GM19238 (cell line): Measurements from ENCODE around the gene IGSF6.
"Not testable (repeated sequence)": the region's sequence is repeated elsewhere in the genome, so short reads cannot be mapped to it uniquely, and the experiment has no call there.

ENCODE experiments used
- DNase-seq: peaks from one replicate; pipeline ENCODE4 v3.0.0; 2011; ENCODE audit warnings: low spot score; ENCODE audit not compliant: insufficient read length

Gene IGSF6

GRCh38 chr16:21653571-21653970, 1.2 kb upstream of the IGSF6 start:
- DNase-seq: no peak

GRCh38 chr16:21651515-21651914, 893 bp downstream of the IGSF6 start:
- DNase-seq: no peak

DNA sequence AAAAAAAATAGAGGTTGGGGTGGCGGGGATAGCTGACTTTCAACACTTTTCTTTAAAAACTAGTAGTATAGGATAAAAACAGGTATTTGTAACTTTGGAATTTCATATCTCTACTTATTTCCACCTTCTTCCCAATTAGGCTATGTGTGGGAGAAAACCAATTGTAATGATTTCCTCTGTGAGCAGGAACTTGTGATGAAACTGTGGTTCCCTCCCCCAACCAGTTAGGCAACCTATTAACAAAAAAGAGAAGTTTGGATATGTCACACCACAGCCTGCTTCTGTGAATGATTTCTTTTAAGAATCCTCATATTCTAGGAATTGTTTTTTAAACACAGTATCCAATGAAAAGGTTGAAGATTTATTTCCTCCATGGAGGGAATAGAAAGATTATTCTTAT, 1.9 kb downstream of the IGSF6 start:
- DNase-seq: no peak

DNA sequence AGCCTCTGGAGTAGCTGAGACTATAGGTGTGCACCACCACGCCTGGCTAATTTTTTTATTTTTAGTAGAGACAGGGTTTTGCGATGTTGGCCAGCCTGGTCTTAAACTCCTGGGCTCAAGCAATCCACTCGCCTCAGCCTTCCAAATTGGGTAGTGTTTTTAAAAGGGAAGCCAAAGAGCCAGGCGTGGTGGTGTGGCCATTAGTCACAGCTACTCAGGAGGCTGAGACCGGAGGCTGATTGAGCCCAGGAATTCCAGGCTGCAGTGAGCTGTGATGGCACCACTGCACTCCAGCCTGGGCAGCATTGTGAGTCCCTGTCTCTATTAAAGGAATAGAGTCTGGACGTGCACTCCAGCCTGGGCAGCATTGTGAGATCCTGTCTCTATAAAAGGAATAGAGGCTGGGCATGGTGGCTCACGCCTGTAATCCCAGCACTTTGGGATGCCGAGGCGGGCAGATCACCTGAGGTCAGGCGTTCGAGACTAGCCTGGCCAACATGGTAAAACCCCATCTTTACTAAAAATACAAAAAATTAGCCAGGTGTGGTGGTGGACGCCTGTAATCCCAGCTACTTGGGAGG, 2.5 kb downstream of the IGSF6 start:
- DNase-seq: not testable (repeated sequence)

DNA sequence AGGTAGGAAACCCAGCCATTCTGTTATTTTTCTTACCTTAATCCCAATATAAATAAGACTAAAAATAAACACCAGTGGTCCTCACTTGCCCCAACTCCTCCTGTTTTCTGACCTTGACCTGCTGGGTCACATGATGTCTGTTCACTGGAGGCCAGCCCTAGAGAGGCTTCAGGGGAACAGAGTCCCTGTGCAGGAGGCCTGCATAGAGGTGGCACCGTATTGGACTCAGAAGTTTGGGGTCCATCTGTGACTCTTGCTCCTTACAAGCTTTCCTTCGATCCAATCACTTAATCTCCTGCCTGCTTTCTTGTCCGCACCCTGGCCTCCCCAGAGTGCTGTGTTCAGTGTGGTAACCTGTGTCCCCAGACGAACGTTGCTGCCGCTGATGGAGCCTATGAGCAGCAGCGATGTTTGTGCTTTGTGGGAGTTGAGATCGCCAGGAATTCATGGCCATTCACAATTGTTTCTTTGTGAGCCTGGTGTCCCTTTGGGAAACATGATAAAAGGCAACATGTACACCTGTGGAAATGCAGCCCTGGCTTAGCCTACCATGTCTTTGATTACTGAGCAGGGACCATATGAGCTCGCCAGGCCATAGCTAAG, 4.7 kb downstream of the IGSF6 start:
- DNase-seq: no peak

- peak; percentile 63 for DNase-seq
Measured at GRCh38 chr16:21646721-21647561, 5.5 kb downstream of the IGSF6 start.

DNA sequence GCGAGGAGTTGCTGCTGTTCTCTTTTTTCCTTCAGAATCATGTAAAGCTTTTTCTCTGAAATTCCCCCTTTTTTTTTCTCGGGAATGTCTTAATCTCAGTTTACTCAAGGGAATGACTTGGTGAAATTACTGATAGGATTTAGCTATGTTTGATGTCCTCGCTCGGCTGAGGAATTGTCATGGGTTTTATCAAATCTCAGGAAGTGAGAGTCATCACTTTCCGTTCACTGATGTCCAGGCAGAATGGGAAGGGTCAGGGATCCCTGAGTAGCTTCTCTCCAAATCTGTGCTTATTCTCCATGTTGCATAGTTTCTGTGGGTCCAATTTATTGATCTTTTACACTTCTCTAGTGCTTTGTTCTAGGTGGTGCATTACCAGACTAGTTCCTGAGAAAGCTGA, 6.3 kb downstream of the IGSF6 start:
- DNase-seq: no peak

DNA sequence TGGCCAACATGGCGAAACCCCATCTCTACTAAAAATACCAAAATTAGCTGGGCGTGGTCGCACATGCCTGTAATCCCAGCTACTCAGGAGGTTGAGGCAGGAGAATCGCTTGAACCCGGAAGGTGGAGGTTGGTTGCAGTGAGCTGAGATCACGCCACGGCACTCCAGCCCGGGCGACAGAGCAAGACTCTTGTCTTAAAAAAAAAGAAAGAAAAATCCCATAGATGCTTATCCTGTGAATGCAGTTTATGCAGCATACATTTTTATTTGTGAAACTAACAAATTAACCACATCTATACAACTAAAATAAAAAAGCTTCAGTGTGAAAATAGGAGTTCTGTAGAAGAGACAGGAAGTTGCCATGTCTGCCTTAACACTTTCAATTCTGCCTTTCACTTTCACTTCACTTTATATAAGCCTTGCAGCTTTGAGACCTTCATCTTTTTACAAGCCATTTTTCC, 7.1 kb downstream of the IGSF6 start:
- no peak for DNase-seq

- no peak for DNase-seq
Measured at GRCh38 chr16:21644674-21645073, 7.7 kb downstream of the IGSF6 start.

DNA sequence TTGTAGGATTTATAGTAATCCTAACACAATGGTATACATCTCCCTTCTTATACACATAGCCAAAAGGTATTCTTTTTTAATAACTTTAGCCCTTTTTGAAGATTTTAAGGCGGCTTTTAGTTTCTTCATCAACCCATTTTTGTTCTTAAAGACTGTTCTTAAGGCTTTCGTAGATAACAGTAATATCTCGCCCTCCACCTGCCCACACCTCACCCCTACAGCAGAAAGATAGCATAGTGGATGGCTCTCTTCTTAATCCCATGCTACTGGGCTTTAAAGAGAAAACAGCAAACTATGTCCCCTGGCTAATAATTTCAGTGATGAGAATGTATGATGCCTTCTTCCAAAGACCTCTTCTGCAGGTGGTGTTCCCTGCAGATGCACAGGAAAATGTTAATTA, 8.6 kb downstream of the IGSF6 start:
- no peak for DNase-seq

DNA sequence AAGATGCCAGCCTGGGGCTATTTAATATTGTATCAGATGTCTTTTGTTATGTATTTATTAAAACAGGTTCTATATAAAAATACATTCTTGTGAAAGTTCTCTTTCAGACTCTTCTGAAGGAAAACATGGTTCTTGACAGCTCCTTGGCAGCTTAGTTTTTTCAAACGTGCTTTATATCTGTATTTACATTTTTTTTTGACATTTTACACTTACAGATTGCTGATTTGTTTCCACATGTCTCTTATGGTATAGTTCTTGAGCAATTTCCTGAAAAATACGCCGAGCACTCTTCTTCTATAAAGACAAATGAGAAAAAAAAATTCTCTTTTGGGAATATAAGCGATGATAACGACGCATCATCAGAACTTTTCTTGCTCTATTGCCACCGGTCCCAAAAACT, 9.5 kb downstream of the IGSF6 start:
- DNase-seq: no peak

DNA sequence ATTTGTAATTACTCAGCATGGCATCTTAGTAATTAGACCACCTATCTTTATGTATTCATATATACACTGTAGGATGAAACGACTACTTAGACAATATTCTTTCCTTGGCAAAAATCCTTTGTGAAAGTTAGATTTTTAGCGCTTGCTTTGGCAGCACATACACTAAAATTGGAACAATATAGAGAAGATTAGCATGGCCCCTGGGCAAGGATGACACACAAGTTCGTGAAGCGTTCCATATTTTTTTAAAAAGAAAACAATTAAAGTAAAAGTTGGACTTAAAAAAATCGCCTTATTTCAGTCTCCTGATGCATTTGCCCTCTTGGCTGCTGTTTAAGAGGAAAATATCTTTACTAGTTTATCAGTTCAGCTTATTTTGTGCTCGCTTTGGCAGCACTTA, 10.5 kb downstream of the IGSF6 start:
- DNase-seq: no peak

GRCh38 chr16:21639493-21639892, 12.9 kb downstream of the IGSF6 start:
- no peak for DNase-seq

- DNase-seq: no peak
Measured at GRCh38 chr16:21638573-21638975, 13.8 kb downstream of the IGSF6 start.

- DNase-seq: no peak
Measured at GRCh38 chr16:21637032-21637968, 15.1 kb downstream of the IGSF6 start.

- DNase-seq: not testable (repeated sequence)
Measured at GRCh38 chr16:21635694-21636093, 16.7 kb downstream of the IGSF6 start.

DNA sequence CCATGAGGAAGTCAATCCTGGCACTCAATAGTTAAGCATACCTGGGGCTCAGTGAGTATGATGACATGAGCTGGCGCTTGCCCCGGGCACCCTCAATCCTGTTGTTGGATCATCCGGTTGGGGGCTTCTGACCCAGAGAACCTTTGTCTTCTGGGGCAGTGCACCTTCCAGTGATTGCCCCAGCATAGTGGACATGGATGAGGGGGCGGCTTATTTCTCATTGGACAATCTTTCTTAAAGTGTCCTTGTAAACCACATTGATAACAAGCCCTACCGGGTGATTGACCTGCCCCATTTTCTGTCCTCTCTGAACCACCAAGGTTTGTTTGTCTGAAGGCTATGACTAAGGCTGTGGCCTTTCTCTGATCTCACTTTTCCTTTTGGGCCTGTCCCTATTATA, 18.2 kb downstream of the IGSF6 start:
- DNase-seq: no peak

- DNase-seq: not testable (repeated sequence)
Measured at GRCh38 chr16:21631951-21632575, 20.3 kb downstream of the IGSF6 start.

- not testable (repeated sequence) for DNase-seq
Measured at GRCh38 chr16:21631376-21631775, 21.0 kb downstream of the IGSF6 start.

DNA sequence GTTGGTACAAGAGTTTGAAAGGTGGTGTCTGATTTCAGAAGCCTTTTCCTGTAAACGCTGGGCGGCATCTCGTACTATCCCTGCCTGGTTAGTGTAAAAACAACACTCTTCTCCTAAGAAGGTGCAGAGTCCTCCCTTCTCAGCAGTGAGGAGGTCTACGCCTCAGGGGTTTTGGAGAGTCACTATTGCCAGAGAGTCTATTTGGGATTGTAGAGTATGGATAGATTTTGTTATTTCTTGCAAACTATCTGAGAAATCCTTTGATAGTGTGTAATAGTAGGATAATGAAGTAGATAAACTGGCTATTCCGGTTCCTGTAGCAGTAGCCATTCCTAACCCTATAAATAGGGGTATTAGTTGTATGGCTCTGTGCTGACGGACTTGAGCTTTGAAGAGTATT, 21.5 kb downstream of the IGSF6 start:
- DNase-seq: not testable (repeated sequence)
